Kidney (tissue), 14 donors: ENCODE results near the gene LRBA. TPM values are rescaled to one million over a fixed set of nuclear protein-coding genes. Genes with fewer than 3 reads are reported as not detected.
A peak's percentile ranks its signal among the peaks of the same experiment; 100 is the strongest.

ENCODE experiments used
- DNase-seq, 5 donors: peaks; one replicate each; pipeline ENCODE4 v3.0.0-alpha.2; 2013 to 2020
- FAIRE-seq: peaks from 2 replicates; lab custom pipeline; 2012; peaks lifted over from hg19 to GRCh38; lab: Jason Lieb, UNC
- H3K27ac ChIP-seq, 2 donors: one replicate each; pipeline ENCODE4 v1.7.0; 2013; ENCODE audit warnings: low read depth in 2 of 2, low read length in 2 of 2, inconsistent platforms in 1 of 2
- H3K27me3 ChIP-seq: one replicate; pipeline ENCODE4 v1.7.1; 2013; ENCODE audit warnings: low read length, inconsistent platforms; ENCODE audit not compliant: control insufficient read depth, insufficient read depth
- H3K36me3 ChIP-seq, 3 donors: one replicate each; pipeline versions ENCODE4 v1.7.0 to v1.7.1; 2013; ENCODE audit warnings: low read length in 3 of 3, control low read depth in 1 of 3, inconsistent platforms in 1 of 3; ENCODE audit not compliant: insufficient read depth in 3 of 3, control insufficient read depth in 2 of 3
- H3K4me1 ChIP-seq, 3 donors: one replicate each; pipeline versions ENCODE4 v1.7.0 to v1.7.1; 2013; ENCODE audit warnings: low read length in 3 of 3, inconsistent platforms in 1 of 3, low read depth in 1 of 3; ENCODE audit not compliant: control insufficient read depth in 2 of 3, insufficient read depth in 2 of 3
- H3K4me3 ChIP-seq, 3 donors: one replicate each; pipeline versions ENCODE4 v1.7.0 to v1.8.1; 2013; ENCODE audit warnings: low read length in 3 of 3, control low read depth in 1 of 3, inconsistent platforms in 1 of 3
- H3K9ac ChIP-seq, 3 donors: one replicate each; pipeline versions ENCODE4 v1.7.0 to v1.7.1; 2013; ENCODE audit warnings: low read length in 3 of 3, control low read depth in 1 of 3, inconsistent platforms in 1 of 3
- H3K9me3 ChIP-seq, 3 donors: one replicate each; pipeline versions ENCODE4 v1.7.0 to v1.7.1; 2013; ENCODE audit warnings: low read length in 3 of 3, control low read depth in 1 of 3, inconsistent platforms in 1 of 3; ENCODE audit not compliant: control insufficient read depth in 2 of 3, insufficient read depth in 1 of 3
- intact Hi-C: fragments of 100-400 bp; cut with DNase I; formaldehyde crosslinking; loops from one replicate; pipeline ENCODE4 v1.11.1; 2022
- polyA plus RNA-seq: library from polyadenylated mRNA; stranded (reverse); fragments of 350-450 nt; fragmentation: Illumina TruSeq; extraction: RNeasy Lipid Tissue Mini Kit (QIAGEN cat#74804); gene quantifications from one replicate; pipeline ENCODE4 v1.2.3, GENCODE V29; 2014; ENCODE audit warnings: low read depth, low replicate concordance; ENCODE audit not compliant: insufficient read depth
- total RNA-seq: library from RNA; stranded (reverse); fragmentation: NEBNext Ultra II Directional; extraction: Animal tissue kit (Norgen Biotek cat#: 25700); gene quantifications from one replicate; pipeline ENCODE4 v1.2.1, GENCODE V29; 2021
- TF ChIP-seq, protein P1 (sequence below): IDR thresholded peaks from 3 replicates; pipeline ENCODE4 v1.5.1; 2012; ENCODE audit warnings: mild to moderate bottlenecking, moderate library complexity, borderline replicate concordance; ENCODE audit not compliant: insufficient read depth; ENCODE audit errors: extremely low read depth
- donor health status: control.
- donor health status: control.
- donor health status: control.
- donor health status: control.
- donor health status: control.
- donor health status: DM: yes; HTN: yes; CAD: no.
- donor health status: Normal renal cell carcinoma (clear cell type).

LRBA gene
- total and polyA plus RNA-seq, 2 donors from 2014 or later = 20.3 to 76.7 TPM

- H3K9me3 ChIP-seq = no peaks in the 10 kb centered on the region
- H3K4me1 ChIP-seq = no peaks in the 10 kb centered on the region
- H3K27me3 ChIP-seq = no peaks in the 10 kb centered on the region
- no peak overlapping the region for H3K27ac ChIP-seq
- intact Hi-C loops = no loop called here
- FAIRE-seq (no peak), DNase-seq (peak in 3 of 5 donors; percentile 26 to 45 (median 39))
- no peak overlapping the region for H3K9ac ChIP-seq
- TF ChIP-seq, protein P1, sequence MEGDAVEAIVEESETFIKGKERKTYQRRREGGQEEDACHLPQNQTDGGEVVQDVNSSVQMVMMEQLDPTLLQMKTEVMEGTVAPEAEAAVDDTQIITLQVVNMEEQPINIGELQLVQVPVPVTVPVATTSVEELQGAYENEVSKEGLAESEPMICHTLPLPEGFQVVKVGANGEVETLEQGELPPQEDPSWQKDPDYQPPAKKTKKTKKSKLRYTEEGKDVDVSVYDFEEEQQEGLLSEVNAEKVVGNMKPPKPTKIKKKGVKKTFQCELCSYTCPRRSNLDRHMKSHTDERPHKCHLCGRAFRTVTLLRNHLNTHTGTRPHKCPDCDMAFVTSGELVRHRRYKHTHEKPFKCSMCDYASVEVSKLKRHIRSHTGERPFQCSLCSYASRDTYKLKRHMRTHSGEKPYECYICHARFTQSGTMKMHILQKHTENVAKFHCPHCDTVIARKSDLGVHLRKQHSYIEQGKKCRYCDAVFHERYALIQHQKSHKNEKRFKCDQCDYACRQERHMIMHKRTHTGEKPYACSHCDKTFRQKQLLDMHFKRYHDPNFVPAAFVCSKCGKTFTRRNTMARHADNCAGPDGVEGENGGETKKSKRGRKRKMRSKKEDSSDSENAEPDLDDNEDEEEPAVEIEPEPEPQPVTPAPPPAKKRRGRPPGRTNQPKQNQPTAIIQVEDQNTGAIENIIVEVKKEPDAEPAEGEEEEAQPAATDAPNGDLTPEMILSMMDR = no peak
- H3K36me3 ChIP-seq = no peaks in the 10 kb centered on the region
- no peak overlapping the region for H3K4me3 ChIP-seq
Observed at GRCh38 chr4:150366487-150366999, 648.5 kb downstream of the LRBA start.

DNA sequence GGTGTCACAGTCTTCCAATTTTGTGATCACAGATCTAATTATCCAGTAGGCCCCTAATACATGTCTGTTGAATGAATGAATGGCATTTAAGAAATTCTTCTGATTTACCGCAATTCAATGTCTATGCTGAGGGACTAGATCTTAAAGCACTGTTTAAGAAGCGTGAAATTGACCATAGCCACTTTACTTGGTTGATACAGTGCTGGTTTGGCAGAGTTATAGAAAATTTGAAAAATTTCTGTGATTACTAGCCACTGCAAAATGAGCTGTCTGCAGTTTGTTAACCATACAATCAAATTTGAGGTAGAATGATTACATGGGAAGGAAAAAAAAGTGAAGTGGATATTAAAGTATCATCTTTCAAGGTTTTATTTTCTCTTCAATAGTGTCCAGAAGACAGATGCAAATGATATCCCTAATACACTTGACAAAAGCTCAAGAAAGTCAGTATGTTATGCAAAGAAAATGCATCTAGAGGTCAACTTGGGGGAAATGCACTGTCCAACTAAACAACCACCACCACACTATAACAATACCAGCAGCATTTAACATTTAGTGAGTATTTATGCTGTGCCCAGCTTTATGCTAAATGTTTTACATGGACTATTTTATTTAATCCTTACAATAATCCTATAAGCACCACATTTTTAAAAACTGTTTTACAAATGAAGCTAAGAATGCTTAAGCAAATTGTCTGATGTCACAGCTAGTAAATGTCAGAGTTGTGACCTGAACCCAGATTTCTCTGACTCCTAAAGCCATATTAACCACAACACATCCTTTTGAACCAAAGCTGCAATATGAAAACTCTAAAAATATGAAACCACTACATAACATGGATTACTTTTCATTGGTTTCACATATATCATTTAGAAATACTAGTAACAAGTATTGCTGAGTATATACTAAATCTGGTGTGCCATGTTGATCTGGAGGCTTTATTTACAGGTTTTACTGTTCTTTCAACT is 651.1 kb downstream of the LRBA start:
- Histone ChIP-seq H3K9me3 (no peaks in the 10 kb centered on the region), H3K4me1 (no peaks in the 10 kb centered on the region), H3K4me3 (no peak overlapping the region), H3K36me3 (no peaks in the 10 kb centered on the region), H3K27me3 (no peaks in the 10 kb centered on the region), H3K27ac (no peak overlapping the region), H3K9ac (no peak overlapping the region)
- FAIRE-seq = no peak
- TF ChIP-seq, protein P1 = no peak
- intact Hi-C loops = no loop called here
- DNase-seq = no peak

GRCh38 chr4:150358691-150359090 is 656.4 kb downstream of the LRBA start:
- FAIRE-seq = no peak

More at GRCh38 chr4:150358691-150359090, 656.4 kb downstream of the LRBA start:
- Histone ChIP-seq H3K4me1 (peaks cover 0 to 3% (median 0%) of the 10 kb centered on the region in 3 donors), H3K4me3 (no peak overlapping the region), H3K9me3 (no peaks in the 10 kb centered on the region), H3K27me3 (no peaks in the 10 kb centered on the region), H3K9ac (no peak overlapping the region), H3K36me3 (no peaks in the 10 kb centered on the region), H3K27ac (no peak overlapping the region)
- DNase-seq = no peak
- intact Hi-C loops = no loop called here
- TF ChIP-seq, protein P1 = no peak
